Mesothelial cell of epicardium (in vitro differentiated cells): ENCODE measurements around the gene ZBTB43. TPM values are rescaled to one million over a fixed set of nuclear protein-coding genes. Genes with fewer than 3 reads are reported as not detected.

Experiments used
- DNase-seq, 2 experiments: peaks; one replicate each; pipeline ENCODE4 v3.0.0; 2021; ENCODE audit warnings: low spot score in 2 of 2; ENCODE audit not compliant: unreplicated experiment in 2 of 2
- H3K27ac Mint-ChIP-seq: 2 replicates; pipeline ENCODE4 v1.8.0; 2021; ENCODE audit warnings: mixed read lengths
- H3K27me3 Mint-ChIP-seq: 2 replicates; pipeline ENCODE4 v1.8.0; 2021; ENCODE audit warnings: low read depth, mixed read lengths
- H3K36me3 Mint-ChIP-seq: 2 replicates; pipeline ENCODE4 v1.8.0; 2021; ENCODE audit warnings: mixed read lengths
- H3K4me1 Mint-ChIP-seq: 2 replicates; pipeline ENCODE4 v1.8.0; 2021; ENCODE audit warnings: mixed read lengths
- H3K4me3 Mint-ChIP-seq: 2 replicates; pipeline ENCODE4 v1.8.0; 2021; ENCODE audit warnings: mild to moderate bottlenecking, moderate library complexity, mixed read lengths
- H3K9me3 Mint-ChIP-seq: 2 replicates; pipeline ENCODE4 v1.8.0; 2021; ENCODE audit warnings: mixed read lengths
- total RNA-seq: library from RNA; stranded (reverse); gene quantifications from 3 replicates; pipeline ENCODE4 v1.2.1, GENCODE V29; 2021
- TF ChIP-seq, protein P1 (sequence below): fragments of 200-600 bp; sonication (generic); IDR thresholded peaks from one replicate; pipeline ENCODE4 v1.5.0; 2021; ENCODE audit warnings: antibody characterized with exemption; ENCODE audit not compliant: unreplicated experiment

The ZBTB43 gene
- total RNA-seq, 1 donor from 2014 or later, result 21.4 TPM

DNA sequence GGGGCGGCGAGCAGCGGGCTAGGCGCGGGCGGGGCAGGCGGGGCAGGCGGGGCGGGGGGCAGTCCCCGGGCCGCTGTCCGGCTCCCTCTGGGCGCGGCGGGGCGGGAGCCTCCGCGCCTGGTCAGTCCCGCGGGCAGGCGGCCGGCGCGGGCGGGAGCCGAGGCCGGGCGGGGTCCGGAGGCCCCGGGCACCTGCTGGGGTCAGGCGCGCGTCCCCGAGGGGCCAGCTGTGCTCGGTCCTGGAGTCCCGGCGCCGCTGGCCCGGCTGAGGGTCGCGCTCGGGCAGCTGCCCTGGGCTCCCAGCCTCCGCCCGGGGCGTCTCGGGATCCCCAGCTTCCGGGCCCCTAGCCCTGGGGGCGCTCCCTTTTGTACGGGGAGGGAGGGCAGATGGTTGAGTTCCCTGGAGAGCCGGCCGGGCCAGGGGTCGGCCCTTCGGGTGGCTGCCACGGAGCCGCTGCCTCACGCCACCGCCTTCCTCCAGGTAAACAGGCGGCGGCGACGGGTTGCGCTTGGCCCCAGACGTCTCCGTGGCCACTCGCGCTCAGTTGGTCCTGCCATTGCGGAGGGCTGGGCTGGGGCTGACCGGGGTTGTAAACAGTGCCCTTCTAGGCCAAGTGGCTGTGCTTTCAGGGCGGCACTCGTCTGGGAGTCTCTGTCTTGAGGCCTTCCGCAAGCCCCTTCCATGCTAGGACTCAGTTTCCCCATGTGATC, 56.1 kb downstream of the ZBTB43 start:
- H3K27ac Mint-ChIP-seq, result peak overlapping the region; percentile 91
- no peaks in the 10 kb centered on the region for H3K9me3 Mint-ChIP-seq
- TF ChIP-seq, protein P1, sequence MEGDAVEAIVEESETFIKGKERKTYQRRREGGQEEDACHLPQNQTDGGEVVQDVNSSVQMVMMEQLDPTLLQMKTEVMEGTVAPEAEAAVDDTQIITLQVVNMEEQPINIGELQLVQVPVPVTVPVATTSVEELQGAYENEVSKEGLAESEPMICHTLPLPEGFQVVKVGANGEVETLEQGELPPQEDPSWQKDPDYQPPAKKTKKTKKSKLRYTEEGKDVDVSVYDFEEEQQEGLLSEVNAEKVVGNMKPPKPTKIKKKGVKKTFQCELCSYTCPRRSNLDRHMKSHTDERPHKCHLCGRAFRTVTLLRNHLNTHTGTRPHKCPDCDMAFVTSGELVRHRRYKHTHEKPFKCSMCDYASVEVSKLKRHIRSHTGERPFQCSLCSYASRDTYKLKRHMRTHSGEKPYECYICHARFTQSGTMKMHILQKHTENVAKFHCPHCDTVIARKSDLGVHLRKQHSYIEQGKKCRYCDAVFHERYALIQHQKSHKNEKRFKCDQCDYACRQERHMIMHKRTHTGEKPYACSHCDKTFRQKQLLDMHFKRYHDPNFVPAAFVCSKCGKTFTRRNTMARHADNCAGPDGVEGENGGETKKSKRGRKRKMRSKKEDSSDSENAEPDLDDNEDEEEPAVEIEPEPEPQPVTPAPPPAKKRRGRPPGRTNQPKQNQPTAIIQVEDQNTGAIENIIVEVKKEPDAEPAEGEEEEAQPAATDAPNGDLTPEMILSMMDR, result no peak
- peaks cover 26% of the 10 kb centered on the region for H3K4me1 Mint-ChIP-seq
- H3K36me3 Mint-ChIP-seq, result peaks cover 8% of the 10 kb centered on the region
- H3K4me3 Mint-ChIP-seq, result peak overlapping the region; percentile 81
- peak in 1 of 2 experiments; percentile 44 for DNase-seq
- peaks cover 14% of the 10 kb centered on the region for H3K27me3 Mint-ChIP-seq

DNA sequence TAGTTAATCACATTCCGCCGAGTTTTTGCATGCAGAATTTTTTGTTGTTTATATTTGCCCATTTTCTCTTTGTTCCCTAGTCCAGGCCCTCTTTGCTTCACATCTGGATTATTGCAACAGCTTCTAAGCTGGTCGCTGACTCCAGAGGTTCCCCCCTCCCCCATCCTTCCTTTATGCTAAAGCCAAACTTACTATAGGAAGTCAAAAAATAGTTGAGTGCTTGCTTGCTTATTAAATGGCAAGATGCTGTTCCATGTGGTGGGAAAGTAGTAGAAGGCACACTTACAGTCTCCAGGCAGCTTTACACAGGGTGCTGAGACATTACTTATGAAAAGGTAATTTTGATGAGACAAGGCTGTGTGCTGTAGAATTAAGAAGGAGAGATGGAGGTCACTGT, 56.9 kb downstream of the ZBTB43 start:
- no peak for DNase-seq
- Mint-ChIP-seq H3K27ac (peak overlapping the region; percentile 91), H3K4me1 (peaks cover 22% of the 10 kb centered on the region), H3K36me3 (peaks cover 11% of the 10 kb centered on the region), H3K9me3 (no peaks in the 10 kb centered on the region), H3K4me3 (peak overlapping the region; percentile 81), H3K27me3 (peaks cover 9% of the 10 kb centered on the region)
- TF ChIP-seq, protein P1, result no peak

DNA sequence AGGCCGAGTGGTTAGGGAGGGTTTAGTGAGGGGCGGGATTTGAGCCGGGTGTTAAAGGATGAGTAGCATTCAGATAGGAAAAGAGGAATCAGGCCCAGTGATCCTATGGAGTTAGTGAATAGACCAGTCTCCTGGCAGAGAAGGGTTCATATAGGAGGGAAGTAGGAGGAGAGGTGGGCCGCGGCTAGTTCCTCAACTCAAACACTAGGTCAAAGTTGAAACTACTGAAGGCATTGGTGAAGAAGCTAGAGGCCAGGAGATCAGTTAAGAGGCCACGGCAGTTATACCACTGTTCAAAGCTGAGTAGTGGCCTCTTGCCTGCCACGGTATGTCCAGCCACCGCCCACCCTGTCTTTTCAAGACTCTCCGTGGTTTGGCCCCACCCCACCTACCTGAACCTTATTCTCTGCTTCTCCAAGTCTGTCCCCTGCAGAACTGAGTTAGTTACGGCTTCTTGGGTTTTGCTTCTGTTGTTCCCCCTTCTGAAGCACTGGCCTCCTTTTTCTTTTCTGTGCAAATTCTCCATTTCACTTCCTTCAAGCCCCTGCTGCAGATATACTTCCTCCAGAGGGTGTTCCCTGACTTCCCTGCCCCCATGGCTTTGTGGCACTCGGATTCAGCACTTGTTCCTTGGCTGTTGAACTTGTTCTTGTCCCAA, 57.4 kb downstream of the ZBTB43 start:
- Mint-ChIP-seq H3K4me1 (peaks cover 22% of the 10 kb centered on the region), H3K9me3 (no peaks in the 10 kb centered on the region), H3K36me3 (peaks cover 13% of the 10 kb centered on the region), H3K27ac (peak overlapping the region; percentile 91), H3K27me3 (peaks cover 8% of the 10 kb centered on the region), H3K4me3 (peak overlapping the region; percentile 81)
- DNase-seq, result no peak
- TF ChIP-seq, protein P1, result no peak

DNA sequence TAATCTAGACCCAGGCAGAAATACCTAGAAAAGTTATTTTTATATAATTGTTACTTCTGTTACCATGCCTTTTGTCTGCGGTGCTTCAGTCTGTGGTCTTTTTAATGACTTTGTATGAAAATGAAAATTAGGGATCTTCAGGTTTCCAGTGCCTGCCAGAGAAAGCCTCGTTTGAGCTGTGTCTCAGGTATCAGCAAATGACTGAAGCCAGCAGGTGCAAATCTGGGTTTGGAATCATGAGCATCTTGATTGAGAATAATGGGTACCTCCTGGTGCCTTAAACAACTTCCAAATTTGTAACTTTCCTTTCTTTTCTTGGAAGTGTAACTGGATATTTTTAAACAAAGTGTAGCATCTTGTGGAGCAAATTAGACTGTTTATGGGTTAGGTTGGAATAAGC, 59.9 kb downstream of the ZBTB43 start:
- H3K27ac Mint-ChIP-seq, result no peak overlapping the region
- no peaks in the 10 kb centered on the region for H3K27me3 Mint-ChIP-seq
- peaks cover 13% of the 10 kb centered on the region for H3K36me3 Mint-ChIP-seq
- no peak for DNase-seq
- TF ChIP-seq, protein P1, result no peak
- H3K4me3 Mint-ChIP-seq, result no peak overlapping the region
- H3K4me1 Mint-ChIP-seq, result peaks cover 39% of the 10 kb centered on the region
- H3K9me3 Mint-ChIP-seq, result no peaks in the 10 kb centered on the region

DNA sequence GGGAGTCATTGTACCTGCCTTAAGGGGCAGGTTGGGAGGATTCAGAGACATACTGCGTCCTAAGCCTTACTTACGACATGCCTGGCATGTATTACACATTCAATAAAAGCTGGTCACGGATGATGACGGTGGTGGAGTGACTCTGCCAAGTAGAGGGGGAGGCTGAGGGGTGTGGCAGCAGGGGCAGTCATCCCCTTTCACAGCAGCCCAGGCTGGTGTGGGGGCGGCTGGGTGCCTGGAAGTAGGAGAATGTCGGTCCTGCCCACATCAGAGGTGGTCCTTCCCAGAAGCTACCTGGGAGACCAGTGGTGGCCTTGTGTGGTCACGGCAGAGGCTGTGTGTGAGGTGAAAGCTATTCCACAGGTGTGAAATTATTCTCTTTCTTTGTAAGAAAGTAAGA, 64.5 kb downstream of the ZBTB43 start:
- Mint-ChIP-seq H3K4me1 (peaks cover 19% of the 10 kb centered on the region), H3K27me3 (no peaks in the 10 kb centered on the region), H3K4me3 (no peak overlapping the region), H3K36me3 (peaks cover 20% of the 10 kb centered on the region), H3K9me3 (no peaks in the 10 kb centered on the region), H3K27ac (peak overlapping the region; percentile 12)
- TF ChIP-seq, protein P1, result no peak
- no peak for DNase-seq
